HEK293 (cell line): Measurements from ENCODE around the gene STARD10.

ENCODE experiments used
- AEBP2 ChIP-seq: fragments of 450-650 bp; formaldehyde crosslinking; IDR thresholded peaks from 2 replicates; pipeline ENCODE4 v1.5.1; 2016; ENCODE audit warnings: missing biosample characterization, missing genetic modification characterization, borderline replicate concordance
- CTCF ChIP-seq: fragments of 450-650 bp; formaldehyde crosslinking; IDR thresholded peaks from 2 replicates; pipeline ENCODE4 v1.5.1; 2016; ENCODE audit warnings: missing biosample characterization, missing genetic modification characterization
- HOXA7 ChIP-seq: sonication (generic); formaldehyde crosslinking; IDR thresholded peaks from 2 replicates; pipeline ENCODE4 v1.8.1; 2022; ENCODE audit warnings: missing genetic modification reagents, borderline replicate concordance
- KLF17 ChIP-seq: fragments of 450-650 bp; formaldehyde crosslinking; IDR thresholded peaks from 2 replicates; pipeline ENCODE4 v1.5.1; 2016; ENCODE audit warnings: missing biosample characterization, missing genetic modification characterization
- OSR2 ChIP-seq: fragments of 450-650 bp; formaldehyde crosslinking; IDR thresholded peaks from 2 replicates; pipeline ENCODE4 v1.5.1; 2016; ENCODE audit warnings: missing biosample characterization, missing genetic modification characterization
- YY2 ChIP-seq: fragments of 450-650 bp; formaldehyde crosslinking; IDR thresholded peaks from 2 replicates; pipeline ENCODE4 v1.5.1; 2016; ENCODE audit warnings: missing biosample characterization, missing genetic modification characterization
- ZNF140 ChIP-seq: fragments of 450-650 bp; formaldehyde crosslinking; IDR thresholded peaks from 2 replicates; pipeline ENCODE4 v1.5.1; 2016; ENCODE audit warnings: missing biosample characterization, missing genetic modification characterization
- ZNF239 ChIP-seq: fragments of 450-650 bp; formaldehyde crosslinking; IDR thresholded peaks from 2 replicates; pipeline ENCODE4 v1.5.1; 2016; ENCODE audit warnings: missing biosample characterization, missing genetic modification characterization
- ZNF24 ChIP-seq: fragments of 450-650 bp; formaldehyde crosslinking; IDR thresholded peaks from 2 replicates; pipeline ENCODE4 v1.5.1; 2016; ENCODE audit warnings: missing biosample characterization, missing genetic modification characterization
- ZNF362 ChIP-seq: fragments of 450-650 bp; formaldehyde crosslinking; IDR thresholded peaks from 2 replicates; pipeline ENCODE4 v1.5.1; 2016; ENCODE audit warnings: missing biosample characterization, missing genetic modification characterization
- ZNF394 ChIP-seq: fragments of 450-650 bp; formaldehyde crosslinking; IDR thresholded peaks from 2 replicates; pipeline ENCODE4 v1.5.1; 2016; ENCODE audit warnings: missing biosample characterization, missing genetic modification characterization, mild to moderate bottlenecking, moderate library complexity, borderline replicate concordance
- ZNF621 ChIP-seq: fragments of 450-650 bp; formaldehyde crosslinking; IDR thresholded peaks from 2 replicates; pipeline ENCODE4 v1.5.1; 2017; ENCODE audit warnings: missing biosample characterization, missing genetic modification characterization
- ZNF626 ChIP-seq: fragments of 450-650 bp; sonication (Bioruptor Pico); formaldehyde crosslinking; IDR thresholded peaks from 2 replicates; pipeline ENCODE4 v1.5.1; 2018; ENCODE audit warnings: missing biosample characterization, missing genetic modification characterization, inconsistent platforms
- ZNF843 ChIP-seq: fragments of 450-650 bp; formaldehyde crosslinking; IDR thresholded peaks from 2 replicates; pipeline ENCODE4 v1.5.1; 2016; ENCODE audit warnings: missing biosample characterization, missing genetic modification characterization

- TF ChIP-seq CTCF (tag by site-specific recombination) = no peak
- no peak for TF ChIP-seq OSR2 (tag by site-specific recombination)
- no peak for TF ChIP-seq ZNF362 (tag by site-specific recombination)
- TF ChIP-seq KLF17 (tag by site-specific recombination) = no peak
- TF ChIP-seq ZNF626 (tag by site-specific recombination) = no peak
- no peak for TF ChIP-seq ZNF140 (tag by site-specific recombination)
- no peak for TF ChIP-seq YY2
- no peak for TF ChIP-seq ZNF394
- TF ChIP-seq AEBP2 = no peak
- TF ChIP-seq ZNF843 (tag by site-specific recombination) = no peak
- TF ChIP-seq ZNF621 = no peak
- TF ChIP-seq ZNF239 (tag by site-specific recombination) = no peak
- no peak for TF ChIP-seq HOXA7 (CRISPR knock-in tag)
- TF ChIP-seq ZNF24 (tag by site-specific recombination) = no peak
Measured at GRCh38 chr11:72730243-72730642, 63.6 kb downstream of the STARD10 start.
